Measurements from ENCODE around the gene FAM20C.

DNA sequence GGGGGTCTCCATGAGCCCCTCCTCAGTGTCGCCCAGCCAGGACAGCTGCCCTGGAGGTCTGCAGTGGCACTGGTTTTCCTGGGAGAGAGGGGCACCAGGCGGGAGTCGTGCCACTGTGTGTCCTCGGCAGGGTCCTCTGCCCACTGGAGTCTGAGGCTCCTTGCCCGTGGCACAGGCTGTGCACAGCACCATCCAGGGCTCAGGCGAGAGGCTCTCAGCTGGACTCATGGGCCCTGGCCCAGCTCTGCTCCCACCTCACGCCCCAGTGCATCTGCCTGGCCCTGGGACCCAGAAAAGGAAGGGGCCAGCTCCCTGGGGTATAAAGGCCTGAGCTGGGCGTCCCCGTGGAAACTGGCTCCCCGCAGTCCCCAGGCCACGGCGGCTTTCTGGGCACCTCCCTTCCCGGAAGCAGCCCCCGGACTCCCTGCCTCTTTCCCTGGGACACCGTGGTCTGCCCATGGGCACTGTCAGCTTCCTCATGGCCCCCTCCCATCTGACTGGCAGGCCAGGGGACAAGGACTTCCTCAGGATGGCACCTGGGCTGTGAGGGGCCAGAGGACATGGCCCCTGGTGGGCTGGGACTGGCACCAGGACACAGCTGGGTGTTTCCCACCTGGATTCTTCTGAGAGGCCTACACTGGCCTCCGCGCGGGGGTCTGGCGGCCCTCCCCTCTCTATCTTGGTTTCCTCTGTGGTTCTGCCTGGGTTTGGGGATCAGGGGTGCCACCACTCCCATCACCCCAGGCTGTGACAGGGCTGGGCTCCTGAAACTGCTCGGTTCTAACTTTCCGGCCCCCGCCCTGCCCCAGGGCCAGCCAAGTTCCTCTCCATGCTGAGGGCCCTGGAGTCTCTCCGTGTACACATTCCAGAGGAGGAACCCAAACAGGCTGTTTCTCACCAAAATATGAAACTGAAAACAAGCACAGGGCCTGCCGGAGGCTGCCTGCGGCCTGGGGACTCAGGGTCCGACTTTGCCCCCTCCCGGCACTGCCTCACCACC is 103.1 kb downstream of the FAM20C start:
- TF ChIP-seq CTCF (IDR thresholded peaks at IDR 0.05; ENCODE audit: insufficient read depth, low read depth, low read length) (no peak), EZH2 (IDR thresholded peaks at IDR 0.05; ENCODE audit: insufficient read depth, low read length) (no peak)

All from astrocyte (in vitro differentiated cells and primary cell).